Upper lobe of left lung (tissue), 6 donors: Measurements from ENCODE around the gene BAHD1. TPM values are rescaled to one million over a fixed set of nuclear protein-coding genes. Genes with fewer than 3 reads are reported as not detected.

Experiments used
- ATAC-seq, 2 donors: fragments of 200-7000 bp; cut with Tn5 transposase; one replicate each; pipeline ENCODE4 v1.9.1; 2022; ENCODE audit warnings: mild to moderate bottlenecking in 2 of 2, moderate library complexity in 2 of 2; ENCODE audit not compliant: low FRiP score in 2 of 2
- DNase-seq, 2 donors: peaks; one replicate each; pipeline ENCODE4 v3.0.0-alpha.2; 2019 to 2020
- H3K27ac ChIP-seq, 4 donors: fragments of 200-600 bp; sonication (generic); one replicate each; pipeline ENCODE4 v1.5.1; 2016 to 2019
- H3K27me3 ChIP-seq, 4 donors: fragments of 200-600 bp; sonication (generic); one replicate each; pipeline ENCODE4 v1.5.1; 2017 to 2019
- H3K36me3 ChIP-seq, 4 donors: fragments of 200-600 bp; sonication (generic); one replicate each; pipeline ENCODE4 v1.5.1; 2016 to 2019
- H3K4me1 ChIP-seq, 4 donors: fragments of 200-600 bp; sonication (generic); one replicate each; pipeline ENCODE4 v1.5.1; 2018 to 2019
- H3K4me3 ChIP-seq, 4 donors: fragments of 200-600 bp; sonication (generic); one replicate each; pipeline ENCODE4 v1.5.1; 2017 to 2019; ENCODE audit warnings: mild to moderate bottlenecking in 2 of 4, moderate library complexity in 1 of 4
- H3K9me3 ChIP-seq, 4 donors: fragments of 200-600 bp; sonication (generic); one replicate each; pipeline ENCODE4 v1.5.1; 2018 to 2019
- EP300 ChIP-seq, 4 donors: sonication (generic); formaldehyde crosslinking; IDR thresholded peaks; one replicate each; pipeline ENCODE4 v1.5.1; 2017; ENCODE audit warnings: antibody characterized with exemption in 4 of 4, control low read depth in 2 of 4
- POLR2A ChIP-seq, 4 donors: fragments of 450-650 bp; IDR thresholded peaks; one replicate each; pipeline ENCODE4 v1.5.1; 2016 to 2017; ENCODE audit warnings: antibody characterized with exemption in 4 of 4, mild to moderate bottlenecking in 2 of 4
- POLR2AphosphoS5 ChIP-seq, 2 donors: sonication (generic); formaldehyde crosslinking; IDR thresholded peaks; one replicate each; pipeline ENCODE4 v1.5.1; 2017; ENCODE audit warnings: antibody characterized with exemption in 2 of 2
- WGBS, 2 donors: methylation state at CpG; one replicate each; pipeline ENCODE4 v1.1.5; 2017 to 2018; 5-methylcytosine and 5-hydroxymethylcytosine counted together
- total RNA-seq, 6 donors: library from RNA; depleted of rRNA in 4 of 6; stranded (reverse); fragments of >200 nt in 4 of 6; gene quantifications; one replicate each; pipeline versions ENCODE4 v1.1.0 to v1.2.1, GENCODE V29; 2016 to 2021
- TF ChIP-seq, protein P1 (sequence below), 6 experiments: fragments of 450-650 bp in 4 of 6; fragments of 200-600 bp in 2 of 6; sonication (generic) in 2 of 6; IDR thresholded peaks; one replicate each; pipeline ENCODE4 v1.5.1; 2016 to 2019; ENCODE audit warnings: antibody characterized with exemption in 6 of 6
- donor health status: DM: no; HTN: no; CAD: no; lungs with moderate emphysema.
- donor health status: DM: no; HTN: yes; CAD: no; lungs with severe emphysema.

Gene BAHD1
- total RNA-seq: 10 to 100 TPM; 21.0 to 36.9 (median 28.5) TPM

DNA sequence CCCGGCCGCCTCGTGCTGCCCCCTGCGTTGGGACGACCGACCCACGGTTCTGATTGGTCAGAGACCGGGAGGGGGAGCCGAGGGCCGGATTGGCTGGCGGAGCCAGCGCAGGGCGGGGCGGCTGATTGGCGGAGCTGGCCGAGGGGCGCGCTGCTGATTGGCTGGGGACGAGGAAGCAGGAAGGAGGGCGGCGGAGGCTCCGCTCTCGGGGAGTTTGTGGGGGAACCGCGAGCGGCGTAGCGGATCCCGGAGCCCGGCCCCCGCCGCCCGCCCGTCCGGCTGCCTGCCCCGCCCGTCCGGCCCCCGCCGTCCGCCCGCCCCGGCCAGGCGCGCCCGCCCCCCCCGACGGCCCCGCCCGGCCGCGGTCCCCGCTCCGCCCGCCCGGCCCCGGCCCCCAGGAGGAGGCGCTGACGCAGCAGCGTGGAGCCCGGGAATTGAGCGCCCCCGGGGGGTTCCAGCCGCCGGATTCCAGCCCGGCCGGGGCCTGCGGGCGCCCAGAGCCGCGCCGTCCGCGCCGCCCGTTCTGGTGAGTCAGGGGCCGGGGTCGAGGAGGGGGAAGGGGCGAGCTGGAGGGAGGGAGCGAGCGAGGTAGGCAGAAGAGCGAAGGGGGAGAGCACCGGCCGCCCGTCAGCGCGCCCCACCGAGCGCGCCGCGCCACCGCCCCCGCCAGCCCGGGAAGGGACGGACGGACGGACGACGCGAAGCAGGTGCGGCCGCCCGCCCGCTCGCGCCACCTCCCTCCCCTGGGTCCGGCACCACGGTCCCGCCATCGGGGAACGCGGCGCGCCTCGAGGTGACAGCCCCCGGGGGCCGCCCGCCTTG, at the start of gene BAHD1:
BAHD1 (plus strand) TSS at position 211 of the 822 bp plus-strand sequence. CDS start 17,512 bp downstream, outside the sequence.
- no peaks in the 10 kb centered on the region for H3K36me3 ChIP-seq
- no peaks in the 10 kb centered on the region for H3K9me3 ChIP-seq
- ATAC-seq (peak; percentile 92 to 96), DNase-seq (peak; percentile 97 to 99)
- peak within 1 kb of the TSS; percentile 76 to 99 (median 97) for H3K4me3 ChIP-seq
- H3K27ac ChIP-seq: peak within 1 kb of the TSS; percentile 73 to 91 (median 80)
- peaks cover 0 to 23% (median 11%) of the 10 kb centered on the region in 4 donors for H3K27me3 ChIP-seq
- TF ChIP-seq POLR2AphosphoS5 (IDR thresholded peaks at IDR 0.05) (peak; percentile 15 to 41), EP300 (IDR thresholded peaks at IDR 0.05) (no peak), POLR2A (IDR thresholded peaks at IDR 0.05) (peak in 2 of 4 donors; percentile 47 to 51)
- TF ChIP-seq, protein P1, sequence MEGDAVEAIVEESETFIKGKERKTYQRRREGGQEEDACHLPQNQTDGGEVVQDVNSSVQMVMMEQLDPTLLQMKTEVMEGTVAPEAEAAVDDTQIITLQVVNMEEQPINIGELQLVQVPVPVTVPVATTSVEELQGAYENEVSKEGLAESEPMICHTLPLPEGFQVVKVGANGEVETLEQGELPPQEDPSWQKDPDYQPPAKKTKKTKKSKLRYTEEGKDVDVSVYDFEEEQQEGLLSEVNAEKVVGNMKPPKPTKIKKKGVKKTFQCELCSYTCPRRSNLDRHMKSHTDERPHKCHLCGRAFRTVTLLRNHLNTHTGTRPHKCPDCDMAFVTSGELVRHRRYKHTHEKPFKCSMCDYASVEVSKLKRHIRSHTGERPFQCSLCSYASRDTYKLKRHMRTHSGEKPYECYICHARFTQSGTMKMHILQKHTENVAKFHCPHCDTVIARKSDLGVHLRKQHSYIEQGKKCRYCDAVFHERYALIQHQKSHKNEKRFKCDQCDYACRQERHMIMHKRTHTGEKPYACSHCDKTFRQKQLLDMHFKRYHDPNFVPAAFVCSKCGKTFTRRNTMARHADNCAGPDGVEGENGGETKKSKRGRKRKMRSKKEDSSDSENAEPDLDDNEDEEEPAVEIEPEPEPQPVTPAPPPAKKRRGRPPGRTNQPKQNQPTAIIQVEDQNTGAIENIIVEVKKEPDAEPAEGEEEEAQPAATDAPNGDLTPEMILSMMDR (IDR thresholded peaks at IDR 0.05): peak in 2 of 6 experiments; percentile 23 to 25
- peaks cover 49 to 73% (median 54%) of the 10 kb centered on the region in 4 donors for H3K4me1 ChIP-seq
- WGBS, 2 donors: 0% methylated on average over 5 to 9 of the region's 119 CpGs

DNA sequence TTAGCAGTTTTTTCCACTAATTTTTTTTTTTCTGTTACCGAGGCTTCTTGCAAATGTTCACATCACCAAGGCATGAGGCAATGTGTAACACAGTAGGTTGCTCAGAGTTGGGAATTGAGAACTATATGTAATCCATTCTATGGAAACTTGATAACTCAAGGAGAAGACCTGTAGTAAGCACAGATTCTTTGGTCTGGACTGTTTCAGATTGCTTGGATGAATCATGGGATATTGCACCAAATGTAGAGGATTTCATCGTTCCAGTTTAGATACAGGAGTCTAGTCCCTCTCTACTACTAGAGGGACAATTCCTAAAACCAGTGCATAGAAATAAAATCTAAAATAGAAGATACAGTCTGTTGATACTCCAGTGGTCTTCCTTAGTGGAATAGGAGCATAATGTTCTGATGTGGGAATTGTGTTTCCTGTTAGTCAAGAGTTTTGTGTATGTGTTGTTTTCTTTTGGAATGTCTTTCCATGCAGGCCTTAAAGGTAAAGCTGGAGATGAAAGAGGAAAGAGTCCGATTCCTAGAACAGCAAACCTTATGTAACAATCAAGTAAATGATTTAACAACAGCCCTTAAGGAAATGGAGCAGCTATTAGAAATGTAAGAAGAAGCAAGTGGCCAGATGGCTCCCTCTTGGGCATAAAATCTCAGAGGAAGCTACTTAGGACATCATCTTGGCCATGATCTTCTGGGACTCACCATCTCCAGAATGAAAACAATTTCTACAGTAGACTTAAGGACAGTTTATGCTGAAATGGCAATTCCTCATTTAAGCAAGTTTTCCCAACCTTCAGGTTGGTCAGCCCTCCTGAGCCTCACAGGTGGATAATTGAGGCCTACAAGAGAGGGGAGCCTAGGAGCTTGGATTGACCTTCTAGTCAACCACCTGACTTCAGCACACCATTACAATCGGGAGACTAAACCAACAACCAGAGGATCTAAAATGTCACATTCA, 47.5 kb upstream of the BAHD1 start:
- WGBS, 2 donors: 85 to 91% methylated on average over 4 of the region's 4 CpGs
- Histone ChIP-seq H3K4me3 (no peak overlapping the region), H3K36me3 (peaks cover 0 to 46% (median 24%) of the 10 kb centered on the region in 4 donors), H3K9me3 (no peaks in the 10 kb centered on the region), H3K27me3 (no peaks in the 10 kb centered on the region), H3K4me1 (peaks cover 9 to 20% (median 16%) of the 10 kb centered on the region in 4 donors), H3K27ac (no peak overlapping the region)
- TF ChIP-seq POLR2AphosphoS5 (IDR thresholded peaks at IDR 0.05) (no peak), EP300 (IDR thresholded peaks at IDR 0.05) (no peak), POLR2A (IDR thresholded peaks at IDR 0.05) (no peak)
- TF ChIP-seq, protein P1 (IDR thresholded peaks at IDR 0.05): no peak
- no peak for ATAC-seq
- DNase-seq: no peak

DNA sequence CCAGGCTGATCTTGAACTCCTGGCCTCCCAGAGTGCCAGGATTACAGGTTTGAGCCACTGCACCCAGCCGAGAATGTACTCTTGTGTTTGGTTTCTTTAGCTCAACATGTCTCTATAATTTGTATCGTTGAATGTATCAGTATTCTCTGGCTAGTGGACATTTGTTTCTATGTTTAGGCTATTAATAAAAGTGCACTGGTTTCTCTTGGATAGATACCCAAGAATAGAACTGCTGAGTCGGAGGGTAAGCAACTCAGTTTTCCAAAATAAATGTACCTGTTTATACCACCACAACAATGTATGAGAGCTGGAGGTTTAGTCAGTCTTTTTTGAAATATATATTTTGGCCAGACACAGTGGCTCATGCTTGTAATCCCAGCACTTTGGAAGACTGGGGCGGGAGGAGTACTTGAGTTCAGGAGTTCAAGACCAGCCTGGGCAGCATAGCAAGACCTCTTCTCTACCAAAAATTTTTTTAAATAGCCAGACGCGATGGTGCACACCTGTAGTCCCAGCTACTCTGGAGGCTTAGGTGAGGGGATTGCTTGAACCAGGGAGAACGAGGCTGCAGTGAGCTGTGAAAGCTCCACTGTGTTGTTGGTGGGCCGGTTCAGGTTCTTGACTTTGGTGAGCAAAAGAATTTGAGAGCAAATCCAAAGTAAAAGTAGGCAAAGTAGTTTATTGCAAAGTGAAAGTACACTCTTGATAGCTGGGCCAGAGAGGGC, 42.9 kb upstream of the BAHD1 start:
- peaks cover 0 to 12% (median 7%) of the 10 kb centered on the region in 4 donors for H3K4me1 ChIP-seq
- peak overlapping the region in 1 of 4 donors; percentile 5 for H3K4me3 ChIP-seq
- WGBS, 2 donors: 78 to 87% methylated on average over 8 of the region's 8 CpGs
- no peaks in the 10 kb centered on the region for H3K27me3 ChIP-seq
- DNase-seq: no peak
- H3K36me3 ChIP-seq: peaks cover 0 to 11% (median 10%) of the 10 kb centered on the region in 4 donors
- no peak overlapping the region for H3K27ac ChIP-seq
- TF ChIP-seq POLR2AphosphoS5 (IDR thresholded peaks at IDR 0.05): no peak
- no peak for ATAC-seq
- no peaks in the 10 kb centered on the region for H3K9me3 ChIP-seq

DNA sequence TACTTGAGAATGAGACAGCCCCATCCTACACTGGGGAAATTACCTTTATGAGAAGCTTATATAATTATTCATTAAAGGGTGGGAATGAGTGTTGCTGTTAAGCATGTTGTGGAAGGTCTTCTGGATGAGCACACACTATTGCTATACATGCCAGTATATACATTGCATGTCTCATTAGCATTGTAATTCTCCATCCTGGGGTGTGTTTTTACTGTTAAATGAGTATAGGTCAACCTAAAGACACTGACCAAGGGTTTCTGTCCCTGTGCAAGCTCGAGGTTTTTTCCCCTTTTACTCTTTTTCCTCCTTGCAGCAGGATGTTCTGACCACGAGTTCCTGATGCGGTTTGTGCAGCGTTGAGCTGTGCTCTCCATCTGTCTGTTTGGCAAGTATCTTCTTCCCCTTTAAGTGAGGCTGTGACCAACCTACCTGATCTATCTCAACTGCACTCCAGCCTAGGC, 42.3 kb upstream of the BAHD1 start:
- H3K9me3 ChIP-seq: no peaks in the 10 kb centered on the region
- no peak overlapping the region for H3K27ac ChIP-seq
- H3K4me1 ChIP-seq: peaks cover 0 to 12% (median 7%) of the 10 kb centered on the region in 4 donors
- TF ChIP-seq POLR2A (IDR thresholded peaks at IDR 0.05) (no peak), EP300 (IDR thresholded peaks at IDR 0.05) (no peak), POLR2AphosphoS5 (IDR thresholded peaks at IDR 0.05) (no peak)
- TF ChIP-seq, protein P1 (IDR thresholded peaks at IDR 0.05): no peak
- peak in 1 of 2 donors; percentile 74 for DNase-seq
- H3K36me3 ChIP-seq: peaks cover 0 to 6% (median 4%) of the 10 kb centered on the region in 4 donors
- peak; percentile 69 to 72 for ATAC-seq
- 43 to 57% methylated on average over 4 of the region's 4 CpGs for WGBS, 2 donors
- H3K4me3 ChIP-seq: peak overlapping the region in 1 of 4 donors; percentile 5
- H3K27me3 ChIP-seq: no peaks in the 10 kb centered on the region
